Endodermal cell (in vitro differentiated cells): Measurements from ENCODE around the gene POSTN. TPM values are rescaled to one million over a fixed set of nuclear protein-coding genes. Genes with fewer than 3 reads are reported as not detected.
A peak's percentile ranks its signal among the peaks of the same experiment; 100 is the strongest.

Source experiments
- DNase-seq: peaks from one replicate; pipeline ENCODE4 v3.0.0-alpha.2; 2017
- H3K27ac ChIP-seq: 2 replicates; pipeline ENCODE4 v1.5.1; 2013; ENCODE audit warnings: mild to moderate bottlenecking, low read depth, low read length, moderate library complexity
- H3K27me3 ChIP-seq: 2 replicates; pipeline ENCODE4 v1.6.1; 2013; ENCODE audit warnings: mild to moderate bottlenecking, low read length, moderate library complexity; ENCODE audit not compliant: insufficient read depth, control insufficient read depth, poor library complexity, severe bottlenecking
- H3K36me3 ChIP-seq: 2 replicates; pipeline ENCODE4 v1.7.0; 2013; ENCODE audit warnings: mild to moderate bottlenecking, low read length, moderate library complexity; ENCODE audit not compliant: control insufficient read depth, insufficient read depth
- H3K4me1 ChIP-seq: one replicate; pipeline ENCODE4 v1.7.0; 2013; ENCODE audit warnings: low read length; ENCODE audit not compliant: control insufficient read depth, insufficient read depth
- H3K4me3 ChIP-seq: 2 replicates; pipeline ENCODE4 v1.5.1; 2013; ENCODE audit warnings: mild to moderate bottlenecking, low read length, moderate library complexity
- H3K9ac ChIP-seq: 2 replicates; pipeline ENCODE4 v1.6.1; 2013; ENCODE audit warnings: mild to moderate bottlenecking, low read length, moderate library complexity; ENCODE audit not compliant: poor library complexity, severe bottlenecking; ENCODE audit errors: extremely low read depth
- H3K9me3 ChIP-seq: 2 replicates; pipeline ENCODE4 v1.6.1; 2013; ENCODE audit warnings: mild to moderate bottlenecking, low read length, moderate library complexity; ENCODE audit not compliant: control insufficient read depth
- H3K27ac Mint-ChIP-seq: 2 replicates; pipeline ENCODE4 v1.8.0; 2020; ENCODE audit warnings: mixed read lengths
- H3K27me3 Mint-ChIP-seq: 2 replicates; pipeline ENCODE4 v1.8.0; 2021; ENCODE audit warnings: mild to moderate bottlenecking, mixed read lengths; ENCODE audit not compliant: insufficient read depth
- H3K36me3 Mint-ChIP-seq: 2 replicates; pipeline ENCODE4 v1.8.0; 2020; ENCODE audit warnings: low read depth, mixed read lengths
- H3K4me1 Mint-ChIP-seq: 2 replicates; pipeline ENCODE4 v1.8.0; 2020; ENCODE audit warnings: mixed read lengths
- H3K4me3 Mint-ChIP-seq: 2 replicates; pipeline ENCODE4 v1.8.0; 2020; ENCODE audit warnings: mild to moderate bottlenecking, moderate library complexity, mixed read lengths
- H3K9me3 Mint-ChIP-seq: 2 replicates; pipeline ENCODE4 v1.8.0; 2020; ENCODE audit warnings: mild to moderate bottlenecking, mixed read lengths
- CTCF ChIP-seq: fragments of 200-600 bp; sonication (generic); conservative IDR thresholded peaks from 2 replicates; pipeline ENCODE4 v1.5.0; 2021; ENCODE audit warnings: antibody characterized with exemption, mild to moderate bottlenecking
- WGBS, 2 experiments: methylation state at CpG; one replicate each; pipeline versions ENCODE4 v1.1.5 to v1.1.7; 2013; ENCODE audit warnings: missing lambda C conversion rate in 2 of 2, mixed read lengths in 1 of 2; ENCODE audit not compliant: insufficient coverage in 1 of 2, insufficient read length in 1 of 2; 5-methylcytosine and 5-hydroxymethylcytosine counted together
- total RNA-seq, 2 donors: library from RNA; stranded (reverse); fragmentation: NEBNext Ultra II Directional in 1 of 2; extraction: Animal tissue kit (Norgen Biotek cat#: 25700) in 1 of 2; gene quantifications; 2 replicates in 1 of 2; 3 replicates in 1 of 2; pipeline ENCODE4 v1.2.1, GENCODE V29; 2021

Gene POSTN
- total RNA-seq, 2 donors from 2014 or later, result 0.66 to 1.4 TPM

GRCh38 chr13:37621811-37622361 lies 23.3 kb upstream of the POSTN start:
- Mint-ChIP-seq H3K27me3 (no peaks in the 10 kb centered on the region), H3K4me1 (peaks cover 13% of the 10 kb centered on the region), H3K4me3 (no peak overlapping the region), H3K36me3 (no peaks in the 10 kb centered on the region), H3K27ac (no peak overlapping the region), H3K9me3 (peaks cover 4% of the 10 kb centered on the region)
- Histone ChIP-seq H3K27ac (no peak overlapping the region), H3K9me3 (no peaks in the 10 kb centered on the region), H3K9ac (no peak overlapping the region), H3K27me3 (no peaks in the 10 kb centered on the region), H3K4me1 (peaks cover 8% of the 10 kb centered on the region), H3K4me3 (no peak overlapping the region), H3K36me3 (no peaks in the 10 kb centered on the region)
- DNase-seq, result no peak
- TF ChIP-seq CTCF, result no peak
- 88 to 92% methylated on average over 3 of the region's 3 CpGs for WGBS, 2 experiments

GRCh38 chr13:37618554-37618953 lies 20.0 kb upstream of the POSTN start:
- H3K27ac ChIP-seq, result no peak overlapping the region
- H3K27ac Mint-ChIP-seq, result no peak overlapping the region
- no peaks in the 10 kb centered on the region for H3K36me3 Mint-ChIP-seq
- H3K4me3 ChIP-seq, result no peak overlapping the region
- no peak for TF ChIP-seq CTCF
- H3K4me1 Mint-ChIP-seq, result peaks cover 15% of the 10 kb centered on the region
- no peaks in the 10 kb centered on the region for H3K27me3 ChIP-seq
- H3K36me3 ChIP-seq, result no peaks in the 10 kb centered on the region
- 88 to 95% methylated on average over 1 to 2 of the region's 2 CpGs for whole genome bisulfite sequencing, 2 experiments
- H3K9me3 Mint-ChIP-seq, result peaks cover 4% of the 10 kb centered on the region
- H3K27me3 Mint-ChIP-seq, result no peaks in the 10 kb centered on the region
- H3K9ac ChIP-seq, result no peak overlapping the region
- DNase-seq, result no peak
- H3K9me3 ChIP-seq, result no peaks in the 10 kb centered on the region
- peaks cover 9% of the 10 kb centered on the region for H3K4me1 ChIP-seq
- H3K4me3 Mint-ChIP-seq, result no peak overlapping the region

GRCh38 chr13:37617173-37617572 lies 18.6 kb upstream of the POSTN start:
- H3K4me1 ChIP-seq, result peaks cover 9% of the 10 kb centered on the region
- H3K4me1 Mint-ChIP-seq, result peaks cover 14% of the 10 kb centered on the region
- no peaks in the 10 kb centered on the region for H3K9me3 ChIP-seq
- no peak overlapping the region for H3K9ac ChIP-seq
- no peak for TF ChIP-seq CTCF
- H3K4me3 ChIP-seq, result no peak overlapping the region
- peak overlapping the region; percentile 50 for H3K27ac Mint-ChIP-seq
- 64 to 90% methylated on average over 1 of the region's 1 CpG for WGBS, 2 experiments
- H3K4me3 Mint-ChIP-seq, result no peak overlapping the region
- no peaks in the 10 kb centered on the region for H3K27me3 Mint-ChIP-seq
- no peaks in the 10 kb centered on the region for H3K27me3 ChIP-seq
- no peaks in the 10 kb centered on the region for H3K36me3 ChIP-seq
- no peak overlapping the region for H3K27ac ChIP-seq
- no peaks in the 10 kb centered on the region for H3K36me3 Mint-ChIP-seq
- H3K9me3 Mint-ChIP-seq, result peaks cover 4% of the 10 kb centered on the region
- no peak for DNase-seq
